GM19455 (cell line): ENCODE data around the gene CLIC6.

ENCODE experiments used
- ATAC-seq: cut with Tn5 transposase; IDR thresholded peaks from one replicate; pipeline ENCODE4 v1.9.1; 2021; ENCODE audit not compliant: unreplicated experiment

The CLIC6 gene

DNA sequence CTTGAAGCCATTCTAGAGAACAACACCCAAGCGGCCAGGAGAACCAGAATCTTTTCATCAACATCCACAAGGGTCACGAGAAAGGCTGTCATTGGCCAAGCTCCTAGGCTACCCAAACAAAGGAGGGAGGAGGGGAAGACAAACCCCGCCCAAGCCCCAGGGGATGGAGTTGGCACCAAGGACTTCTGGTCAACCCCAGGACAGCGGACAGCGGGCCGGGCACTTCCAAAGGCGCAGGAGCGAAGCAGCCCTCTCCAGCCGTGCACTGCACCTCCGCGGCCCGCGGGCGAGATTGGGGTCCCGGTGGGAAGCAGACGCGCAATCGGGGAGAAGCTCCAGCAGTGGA is at the start of gene CLIC6:
Gene CLIC6 (plus strand): TSS at position 192 of the 346 bp plus-strand sequence. CDS start 395 bp downstream, outside the sequence.
- ATAC-seq = no peak

DNA sequence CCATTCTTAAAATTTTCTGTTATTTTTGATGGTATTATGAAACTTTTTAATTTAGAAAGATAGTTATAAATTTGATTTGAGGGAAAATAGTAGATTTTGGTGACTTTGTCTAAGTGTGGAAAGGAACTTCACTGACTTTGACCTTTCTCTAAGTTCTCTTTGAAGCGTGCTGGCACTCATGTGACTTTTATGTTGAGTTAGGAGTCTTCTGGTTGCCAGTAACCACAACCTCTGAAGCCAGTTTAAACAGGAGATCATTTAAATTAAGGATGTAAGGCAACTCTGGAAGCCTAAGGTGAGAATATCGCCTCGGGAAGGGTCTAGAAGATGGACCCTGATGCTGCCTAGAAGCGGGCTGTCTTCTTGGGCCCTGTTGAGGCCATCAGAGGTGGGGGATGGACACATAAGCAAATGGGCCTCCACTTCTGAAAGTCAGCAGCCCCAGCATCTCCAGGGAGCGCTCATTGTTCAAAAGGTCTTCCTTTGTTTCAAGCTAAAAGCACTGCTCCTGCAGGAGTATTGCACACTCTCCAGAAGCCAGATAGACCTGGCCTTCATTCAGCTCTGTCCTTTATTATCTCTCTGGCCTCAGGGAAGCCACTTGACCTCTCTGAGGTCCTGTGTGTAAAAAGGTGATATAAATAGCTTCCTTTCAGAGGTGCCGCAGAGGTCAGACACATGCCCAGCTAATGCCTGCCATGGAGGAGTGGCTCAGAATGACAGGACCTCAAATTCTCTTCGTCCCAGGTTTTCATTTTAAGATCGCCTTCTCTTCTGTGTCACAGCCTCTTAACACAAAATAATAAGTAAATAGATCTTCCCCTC is 48.7 kb upstream of the CLIC6 start:
- no peak for ATAC-seq

DNA sequence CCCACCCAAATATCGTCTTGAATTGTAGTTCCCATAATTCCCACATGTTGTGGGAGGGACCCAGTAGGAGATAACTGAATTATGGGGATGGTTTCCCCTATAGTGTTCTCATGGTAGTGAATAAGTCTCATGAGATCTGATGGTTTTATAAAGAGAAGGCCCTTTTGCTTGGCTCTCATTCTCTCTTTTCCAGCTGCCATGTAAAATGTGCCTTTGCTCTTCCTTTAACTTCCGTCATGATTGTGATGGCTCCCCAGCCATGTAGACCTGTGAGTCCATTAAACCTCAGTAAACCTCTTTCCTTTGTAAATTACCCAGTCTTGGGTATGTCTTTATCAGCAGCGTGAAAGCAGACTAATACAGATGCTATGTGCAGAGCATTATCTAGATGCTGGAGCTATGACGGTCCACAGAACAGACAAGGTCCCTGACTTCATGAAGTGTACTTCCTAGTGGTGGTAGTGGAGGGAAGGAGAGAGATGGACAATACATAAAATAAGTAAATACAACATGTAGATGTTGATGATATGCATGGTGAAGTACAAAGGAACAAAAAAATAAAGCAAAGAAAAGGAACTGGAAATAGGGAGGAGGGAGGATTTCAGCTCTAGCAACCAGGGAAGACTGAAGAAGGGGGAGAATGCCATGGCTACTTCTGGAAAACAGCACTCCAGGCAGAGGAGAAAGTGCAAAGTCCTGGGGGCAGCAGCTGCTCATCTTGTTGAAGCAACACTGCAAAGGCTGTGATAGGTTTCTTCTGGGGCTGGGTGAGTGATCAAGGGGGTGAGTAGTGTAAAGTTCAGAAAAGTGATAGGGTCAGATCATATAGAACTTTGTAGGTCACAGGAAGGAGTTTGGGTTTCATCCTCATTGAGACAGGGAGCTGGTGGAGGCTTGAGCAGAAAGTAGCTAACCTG is 47.1 kb upstream of the CLIC6 start:
- ATAC-seq = no peak

DNA sequence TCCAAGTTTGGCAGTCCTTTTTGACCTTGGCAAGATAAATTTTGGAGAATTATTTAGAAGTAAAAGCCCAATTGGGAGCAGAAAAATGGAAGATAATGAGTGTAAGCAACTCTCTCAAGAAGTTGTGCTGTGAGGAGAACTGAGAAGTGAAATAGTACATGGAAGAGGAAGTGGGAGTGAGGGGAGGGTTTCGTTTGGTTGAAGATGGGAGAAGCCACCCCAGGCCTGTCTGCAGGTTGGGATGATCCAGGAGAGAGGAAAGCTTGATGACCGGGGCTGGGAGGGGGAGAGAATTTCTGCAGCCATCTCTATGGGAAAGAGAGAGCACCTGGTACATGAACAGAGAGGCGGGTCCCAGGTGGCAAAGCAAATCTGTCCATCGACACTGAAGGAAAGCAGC is 45.3 kb upstream of the CLIC6 start:
- ATAC-seq = no peak

DNA sequence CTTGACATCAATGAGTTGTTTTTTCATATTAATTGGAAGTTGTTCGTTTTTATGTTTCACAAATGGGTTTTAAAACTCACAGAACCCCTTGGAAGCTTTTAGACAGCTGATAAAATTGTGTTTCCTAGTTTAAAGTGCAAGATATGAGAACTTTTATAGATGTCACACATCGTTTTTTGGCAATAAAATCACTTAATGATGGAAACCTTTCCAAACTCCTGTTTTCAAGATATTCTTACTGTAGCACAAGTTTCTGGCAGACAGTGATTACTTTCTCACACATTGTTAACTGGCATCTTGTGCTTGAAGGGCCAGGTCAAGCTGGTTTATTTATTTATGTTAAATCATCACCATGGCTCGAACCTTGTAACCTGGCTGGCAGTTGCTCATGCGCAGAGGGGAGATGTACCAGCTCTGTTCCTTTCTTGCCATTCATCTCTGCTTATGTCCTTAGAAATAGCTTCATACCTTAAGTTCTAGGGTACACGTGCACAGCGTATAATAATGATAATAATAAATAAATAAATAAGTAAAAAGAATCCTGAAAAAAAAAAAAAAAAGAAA is 43.7 kb upstream of the CLIC6 start:
- ATAC-seq = no peak

DNA sequence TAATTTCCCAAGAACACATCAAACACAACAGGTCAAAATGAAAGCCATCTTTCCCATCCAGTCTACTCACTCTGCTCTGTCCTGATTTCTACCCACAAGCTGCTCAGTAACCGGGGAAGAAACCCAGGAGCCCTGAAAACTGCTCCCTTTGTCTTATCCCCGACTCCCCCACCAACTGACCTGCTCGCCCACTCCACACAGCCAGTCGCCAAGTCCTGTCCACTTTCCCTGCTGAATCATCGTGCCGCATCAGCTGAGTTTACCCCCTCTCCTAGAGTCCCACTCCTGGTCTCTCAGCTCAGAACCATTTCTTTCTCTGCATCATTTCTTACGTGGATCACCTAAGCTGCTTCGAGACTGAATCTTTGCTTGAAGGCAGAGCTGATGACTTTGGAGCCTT is 42.7 kb upstream of the CLIC6 start:
- ATAC-seq = no peak

DNA sequence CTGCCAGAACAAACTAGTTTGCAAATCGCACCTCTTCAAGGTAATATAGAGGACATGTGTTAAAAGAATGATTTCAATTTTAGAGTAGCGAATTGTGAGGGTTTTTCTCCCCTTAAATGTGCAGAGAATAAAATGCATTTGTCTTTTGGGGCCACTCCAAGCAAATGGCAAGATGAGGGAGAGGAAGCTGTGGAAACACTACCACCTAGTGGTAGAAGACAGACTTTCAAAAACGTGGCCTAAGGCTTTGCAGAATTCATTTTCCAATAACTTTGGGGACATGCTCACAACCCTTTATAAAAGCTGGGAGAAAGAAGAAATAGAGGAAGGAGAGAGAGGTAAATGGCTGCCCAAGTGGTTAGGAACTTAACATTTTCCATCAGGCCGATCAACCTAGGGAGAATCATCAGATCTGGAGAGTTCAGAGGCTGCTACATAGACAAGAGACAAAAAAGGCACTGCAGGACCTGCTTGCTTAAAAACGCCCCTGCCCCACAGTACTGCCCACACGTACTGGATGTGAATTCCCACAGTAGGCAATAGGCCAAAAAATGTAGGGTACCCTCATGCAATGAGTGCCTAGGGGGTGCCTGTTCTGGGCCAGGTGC is 38.2 kb upstream of the CLIC6 start:
- ATAC-seq = no peak

DNA sequence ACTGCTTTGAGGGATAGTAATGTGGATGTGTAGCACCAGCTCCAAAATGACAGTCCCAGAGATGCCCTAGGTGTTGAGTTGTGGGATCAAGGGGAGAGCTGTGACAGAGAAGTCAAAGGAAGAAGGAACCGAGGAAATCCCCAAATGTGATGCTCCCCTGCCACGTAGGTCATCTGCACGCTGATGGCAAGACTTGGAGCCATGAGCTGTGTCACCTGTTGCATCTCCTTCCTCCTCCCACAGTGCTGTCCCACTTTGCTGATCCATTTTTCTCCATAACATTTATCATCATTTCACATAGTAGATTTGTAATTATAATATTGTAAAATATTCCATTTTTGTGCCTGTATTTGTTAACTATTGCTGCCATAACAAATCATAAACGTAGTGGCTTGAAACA is 36.3 kb upstream of the CLIC6 start:
- no peak for ATAC-seq

DNA sequence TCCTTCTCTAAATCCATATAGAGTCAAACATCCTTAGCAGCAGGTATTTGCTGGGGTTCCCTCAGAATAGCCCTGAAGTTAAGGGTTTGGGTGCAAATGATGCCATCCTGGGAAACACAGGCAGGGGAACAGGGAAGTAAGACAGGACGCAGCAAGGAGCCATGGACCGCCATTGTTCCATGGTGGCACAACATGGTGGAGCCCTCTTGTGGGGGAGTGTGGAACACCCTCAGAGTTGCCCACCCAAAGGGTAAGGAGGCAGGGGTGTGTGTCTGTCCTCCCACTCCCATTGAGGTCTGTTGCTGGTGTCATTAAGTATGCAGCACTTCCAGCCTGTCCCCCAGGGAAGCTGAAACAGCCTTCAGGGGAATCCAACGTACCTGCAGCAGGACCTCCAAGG is 33.5 kb upstream of the CLIC6 start:
- no peak for ATAC-seq

DNA sequence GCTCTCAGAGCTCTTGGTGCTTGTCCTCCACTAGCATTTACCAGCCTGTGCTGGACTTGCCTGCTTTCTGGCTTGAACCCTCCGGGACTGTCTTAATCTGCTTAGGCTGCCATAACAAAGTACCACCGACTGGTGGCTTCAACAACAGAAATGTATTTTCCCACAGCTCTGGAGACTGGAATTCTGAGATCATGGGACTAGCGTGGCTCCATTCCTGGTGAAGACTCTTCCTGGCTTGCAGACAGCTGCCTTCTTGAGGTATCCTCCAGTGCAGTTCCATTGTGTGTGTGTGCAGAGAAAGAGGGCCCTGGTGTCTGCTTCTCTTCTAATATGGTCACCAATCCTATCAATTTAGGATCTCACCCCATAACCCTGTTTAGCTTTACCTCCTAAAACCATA is 31.8 kb upstream of the CLIC6 start:
- ATAC-seq = no peak

DNA sequence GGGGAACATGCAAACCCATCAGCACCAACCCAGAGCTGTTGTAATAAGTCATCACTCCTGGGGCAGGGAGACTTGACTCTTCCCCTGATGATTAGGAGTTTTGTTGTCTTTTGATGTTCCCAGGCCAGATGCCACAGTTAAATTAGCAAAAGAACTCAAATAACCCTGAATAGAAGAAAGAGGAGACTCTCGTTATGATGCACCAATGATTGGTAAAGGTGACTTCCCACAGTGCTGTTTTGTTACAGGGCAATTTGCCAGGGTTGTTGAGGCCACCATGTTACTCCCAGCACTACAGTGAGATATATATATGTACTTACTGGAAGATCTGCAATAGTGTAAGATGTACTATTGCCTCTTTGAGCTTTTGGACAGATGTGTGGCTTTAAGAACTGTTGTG is 29.5 kb upstream of the CLIC6 start:
- no peak for ATAC-seq

DNA sequence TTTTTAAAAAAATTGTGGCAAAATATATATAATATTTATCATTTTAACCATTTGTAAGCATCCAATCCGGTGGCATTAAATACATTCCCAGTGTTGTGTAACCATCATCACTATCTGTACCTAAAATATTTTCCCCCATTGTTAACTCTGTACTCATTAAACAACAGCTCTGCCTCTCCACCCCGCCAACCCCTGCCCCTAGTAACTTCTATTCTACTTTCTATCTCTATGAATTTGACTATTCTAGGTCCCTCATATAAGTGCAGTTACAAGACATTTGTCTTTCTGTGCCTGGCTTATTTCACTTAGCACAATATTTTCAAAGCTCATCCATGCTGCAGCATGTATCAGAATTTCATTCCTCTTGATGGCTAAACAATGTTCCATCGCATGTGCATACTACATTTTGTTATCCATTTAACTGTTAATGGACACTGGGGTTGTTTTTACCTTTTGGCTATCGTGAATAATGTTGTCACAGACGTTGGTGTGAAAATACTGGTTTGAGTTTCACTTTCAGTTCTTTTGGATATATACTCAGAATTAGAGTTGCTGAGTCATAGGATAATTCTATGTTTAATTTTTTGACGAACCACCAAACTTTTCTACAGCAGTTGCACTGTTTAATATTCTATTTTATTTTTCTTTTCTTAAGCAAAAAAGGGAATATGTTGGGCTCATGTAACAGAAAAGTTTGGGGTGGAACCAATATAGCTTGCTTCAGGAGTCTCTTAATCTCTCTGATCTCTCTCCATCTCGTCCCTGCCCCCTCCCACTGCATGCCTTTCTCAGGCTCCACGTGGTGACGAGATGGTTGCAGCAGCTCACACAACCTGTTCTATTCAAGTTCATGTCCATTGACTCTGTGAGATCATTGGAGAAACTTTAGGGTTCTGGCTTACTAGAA is 28.7 kb upstream of the CLIC6 start:
- peak; percentile 50 for ATAC-seq

DNA sequence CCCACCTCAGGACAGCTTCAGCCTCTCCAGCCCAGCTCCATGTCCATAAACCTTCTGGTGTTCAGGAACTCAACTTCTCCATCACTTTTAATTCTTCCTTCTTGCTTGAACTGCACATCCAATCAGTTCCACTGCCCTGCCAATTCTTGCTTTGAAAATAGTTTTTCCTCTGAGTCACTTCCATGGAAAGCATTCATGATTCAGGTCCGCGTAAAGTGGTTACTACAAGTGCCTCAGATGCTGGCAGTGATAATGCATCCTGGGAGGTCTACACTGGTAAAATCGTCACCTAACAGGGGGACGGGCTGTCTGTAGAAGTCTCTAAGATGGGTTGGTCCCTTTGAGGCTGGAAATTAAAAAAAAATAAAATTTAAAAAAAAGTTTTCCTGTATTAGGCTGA is 27.9 kb upstream of the CLIC6 start:
- no peak for ATAC-seq

DNA sequence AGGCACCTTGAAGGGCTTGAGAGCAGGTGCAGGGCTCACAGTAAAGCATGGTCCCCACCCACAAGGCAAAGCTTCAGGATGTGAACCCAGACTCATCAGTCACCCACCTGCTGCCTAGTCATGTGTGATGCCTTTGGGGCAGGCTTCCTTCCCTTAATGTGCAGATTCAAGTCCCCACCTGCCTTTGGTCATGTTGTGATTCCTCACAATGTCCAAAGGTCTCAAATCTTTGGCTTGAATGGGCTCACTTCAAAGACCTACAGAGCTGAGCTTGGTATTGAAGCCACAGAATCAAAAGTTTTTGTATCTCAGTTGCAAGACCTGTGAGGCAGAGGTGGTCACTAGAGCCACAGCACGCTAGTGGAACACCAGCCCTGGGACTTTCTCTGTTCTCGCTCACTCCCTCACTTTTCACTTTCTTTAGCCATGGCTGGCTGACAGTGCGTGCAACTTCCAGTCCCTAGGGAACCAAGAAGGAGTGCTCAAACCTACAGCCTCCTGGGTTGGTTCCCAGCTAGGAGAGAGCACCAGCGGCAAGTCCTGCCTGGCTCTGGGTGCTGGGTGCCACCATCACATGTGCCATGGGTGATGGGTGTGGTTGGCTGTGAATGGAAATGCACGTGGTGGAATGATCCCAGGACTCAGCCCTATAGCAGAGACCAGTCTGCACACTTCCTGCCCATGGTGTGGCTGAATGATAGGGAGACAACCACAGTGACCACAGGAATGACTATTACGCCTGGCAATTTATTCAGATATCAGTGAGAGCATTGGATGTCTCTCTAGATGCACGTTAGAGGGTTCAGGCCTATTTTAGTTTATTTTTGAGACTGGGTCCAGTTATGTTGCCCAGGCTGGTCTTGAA is 26.4 kb upstream of the CLIC6 start:
- peak; percentile 47 for ATAC-seq

DNA sequence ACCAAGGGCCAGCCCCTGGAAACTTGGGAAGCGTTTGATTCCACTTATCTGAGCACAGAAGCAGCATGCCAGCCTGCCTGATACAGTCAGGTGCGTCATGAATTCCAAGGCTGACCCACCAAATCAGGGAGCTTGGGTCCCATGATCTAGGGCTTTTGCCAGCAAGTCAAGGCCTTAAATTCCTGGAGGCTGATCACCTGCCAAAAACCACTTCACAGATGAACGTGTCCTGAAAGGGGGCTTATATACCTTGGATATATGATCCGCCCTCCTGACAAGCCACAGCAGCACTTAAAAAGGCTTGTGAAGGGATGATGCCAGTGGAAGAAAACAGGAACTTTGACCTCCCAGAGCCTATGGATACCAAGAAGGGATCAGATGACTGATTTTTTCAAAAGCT is 24.0 kb upstream of the CLIC6 start:
- ATAC-seq = no peak

DNA sequence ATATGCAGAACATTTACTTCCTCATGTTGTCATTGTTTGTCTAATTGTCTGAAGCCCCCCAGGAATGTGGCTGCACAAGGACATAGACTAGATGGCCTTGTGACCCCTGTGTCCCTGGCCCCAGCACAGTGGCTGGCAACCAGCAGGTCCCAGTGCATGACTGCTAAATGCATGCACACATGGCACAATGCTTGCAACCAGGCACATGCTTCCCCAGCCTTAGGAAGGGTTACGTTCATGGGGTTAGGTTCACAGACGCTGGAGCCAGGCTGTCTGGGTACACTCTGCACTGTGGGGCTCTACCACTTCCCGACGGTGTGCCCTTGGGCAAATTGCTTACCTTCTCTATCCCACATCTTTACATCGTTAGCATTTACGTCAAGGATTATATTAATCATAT is 21.2 kb upstream of the CLIC6 start:
- no peak for ATAC-seq

DNA sequence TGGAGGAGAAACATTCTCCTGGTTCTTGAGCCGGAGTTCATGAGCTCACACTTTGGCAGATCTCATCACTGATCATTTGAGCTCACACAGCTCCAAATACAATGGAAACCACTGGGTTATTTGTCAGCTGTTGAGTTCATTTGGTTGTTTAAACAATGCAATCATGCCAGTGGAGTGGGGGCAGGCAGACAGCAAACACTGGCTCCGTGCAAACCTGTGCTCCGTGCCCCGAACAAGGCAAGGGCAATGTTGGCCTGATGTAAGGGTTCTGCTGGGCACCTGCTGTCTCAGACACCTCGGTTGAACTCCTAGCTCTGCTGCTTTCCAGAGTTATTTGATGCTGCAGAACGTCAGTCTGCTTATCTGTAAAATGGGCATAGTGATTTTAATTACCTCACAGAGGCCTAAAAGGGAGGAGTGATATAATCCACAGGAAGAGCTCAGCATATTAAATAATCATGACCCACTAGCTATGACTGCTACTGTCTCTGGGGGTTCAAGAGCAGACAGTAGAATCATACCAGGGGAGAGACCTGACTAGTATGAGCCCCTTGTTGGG is 20.0 kb upstream of the CLIC6 start:
- no peak for ATAC-seq

DNA sequence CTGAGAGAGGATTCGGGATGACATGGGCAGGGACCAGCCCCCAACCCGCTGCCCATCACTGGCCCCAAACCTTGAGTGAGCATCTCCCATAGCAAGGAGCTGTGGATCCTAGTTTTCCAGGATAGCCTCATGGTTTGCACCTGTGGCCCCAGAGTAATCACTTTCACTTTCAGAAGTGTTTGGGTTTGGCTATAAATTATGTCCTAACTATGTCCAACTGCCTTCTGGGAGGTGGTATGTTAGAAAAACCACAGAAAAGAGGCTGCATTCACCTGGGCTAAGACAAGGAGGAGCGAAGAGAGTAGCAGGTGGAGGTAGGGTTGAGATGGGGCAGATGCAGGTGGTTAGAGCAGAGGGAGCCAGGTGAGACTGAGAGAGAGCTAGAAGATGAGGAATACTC is 19.4 kb upstream of the CLIC6 start:
- ATAC-seq = no peak

DNA sequence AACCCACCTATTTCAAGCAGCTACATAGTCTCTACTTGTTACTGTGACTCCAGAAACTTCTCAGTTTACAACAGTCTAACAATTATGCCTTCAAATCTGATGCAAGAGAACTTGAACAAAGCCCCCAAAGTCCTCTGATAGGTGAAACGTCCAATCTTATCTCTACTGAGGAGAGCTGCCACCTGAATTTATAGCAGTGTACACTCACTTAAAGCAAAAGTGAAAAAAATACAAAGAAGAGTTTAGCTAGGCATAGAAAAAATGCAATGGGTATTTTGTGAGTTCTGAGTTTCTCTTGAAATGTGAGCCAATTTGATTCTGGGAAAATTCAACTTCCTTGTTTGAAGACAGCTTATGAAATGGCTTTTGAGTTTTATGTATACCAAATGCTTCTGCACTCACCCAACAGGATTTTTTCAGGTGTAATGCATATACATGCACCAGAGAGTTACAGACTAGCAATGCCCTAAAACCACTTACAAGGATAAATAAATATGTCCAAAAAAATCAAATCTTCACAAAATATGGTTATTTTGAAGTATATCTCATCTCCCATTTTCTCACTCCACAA is 17.8 kb upstream of the CLIC6 start:
- no peak for ATAC-seq
